ENCODE results near the gene CCDC97.

DNA sequence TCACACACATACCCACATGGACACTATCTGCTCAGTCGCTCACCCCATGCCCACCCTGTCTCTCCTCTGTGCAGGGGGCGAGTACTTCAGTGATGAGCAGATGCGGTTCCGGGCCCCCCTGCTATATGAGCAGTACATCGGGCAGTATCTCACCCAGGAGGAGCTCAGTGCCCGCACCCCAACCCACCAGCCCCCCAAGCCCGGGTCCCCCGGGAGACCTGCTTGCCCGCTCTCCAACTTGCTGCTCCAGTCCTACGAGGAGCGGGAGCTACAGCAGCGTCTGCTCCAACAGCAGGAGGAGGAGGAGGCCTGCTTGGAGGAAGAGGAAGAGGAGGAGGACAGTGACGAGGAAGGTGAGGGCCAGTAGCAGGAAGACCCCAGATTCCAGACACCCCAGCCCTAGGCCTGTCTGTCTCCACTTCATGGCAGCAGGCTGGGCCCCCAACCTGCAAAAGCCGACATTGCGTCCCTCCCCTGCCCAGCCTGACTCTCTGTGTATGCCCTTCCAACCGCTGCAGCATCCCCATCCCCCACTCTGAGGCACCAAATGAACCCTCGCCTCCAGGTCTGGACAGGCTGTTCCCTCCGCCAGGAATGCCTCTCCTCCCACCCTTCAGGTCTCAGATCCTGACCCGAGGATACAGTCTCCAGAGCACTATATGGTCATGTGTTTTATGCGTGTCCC, 9.7 kb downstream of the CCDC97 start:
- TF ChIP-seq, protein P1, sequence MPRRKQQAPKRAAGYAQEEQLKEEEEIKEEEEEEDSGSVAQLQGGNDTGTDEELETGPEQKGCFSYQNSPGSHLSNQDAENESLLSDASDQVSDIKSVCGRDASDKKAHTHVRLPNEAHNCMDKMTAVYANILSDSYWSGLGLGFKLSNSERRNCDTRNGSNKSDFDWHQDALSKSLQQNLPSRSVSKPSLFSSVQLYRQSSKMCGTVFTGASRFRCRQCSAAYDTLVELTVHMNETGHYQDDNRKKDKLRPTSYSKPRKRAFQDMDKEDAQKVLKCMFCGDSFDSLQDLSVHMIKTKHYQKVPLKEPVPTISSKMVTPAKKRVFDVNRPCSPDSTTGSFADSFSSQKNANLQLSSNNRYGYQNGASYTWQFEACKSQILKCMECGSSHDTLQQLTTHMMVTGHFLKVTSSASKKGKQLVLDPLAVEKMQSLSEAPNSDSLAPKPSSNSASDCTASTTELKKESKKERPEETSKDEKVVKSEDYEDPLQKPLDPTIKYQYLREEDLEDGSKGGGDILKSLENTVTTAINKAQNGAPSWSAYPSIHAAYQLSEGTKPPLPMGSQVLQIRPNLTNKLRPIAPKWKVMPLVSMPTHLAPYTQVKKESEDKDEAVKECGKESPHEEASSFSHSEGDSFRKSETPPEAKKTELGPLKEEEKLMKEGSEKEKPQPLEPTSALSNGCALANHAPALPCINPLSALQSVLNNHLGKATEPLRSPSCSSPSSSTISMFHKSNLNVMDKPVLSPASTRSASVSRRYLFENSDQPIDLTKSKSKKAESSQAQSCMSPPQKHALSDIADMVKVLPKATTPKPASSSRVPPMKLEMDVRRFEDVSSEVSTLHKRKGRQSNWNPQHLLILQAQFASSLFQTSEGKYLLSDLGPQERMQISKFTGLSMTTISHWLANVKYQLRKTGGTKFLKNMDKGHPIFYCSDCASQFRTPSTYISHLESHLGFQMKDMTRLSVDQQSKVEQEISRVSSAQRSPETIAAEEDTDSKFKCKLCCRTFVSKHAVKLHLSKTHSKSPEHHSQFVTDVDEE (CRISPR knock-in tag; IDR thresholded peaks at IDR 0.05), result no peak
- TF ChIP-seq ISL1 (CRISPR knock-in tag; IDR thresholded peaks at IDR 0.05) (no peak), RARB (CRISPR knock-in tag; IDR thresholded peaks at IDR 0.05) (no peak), CSRNP3 (CRISPR knock-in tag; IDR thresholded peaks at IDR 0.05) (no peak), SNAI2 (CRISPR knock-in tag; IDR thresholded peaks at IDR 0.05) (no peak), BACH2 (CRISPR knock-in tag; IDR thresholded peaks at IDR 0.05; ENCODE audit: borderline replicate concordance) (no peak), CSDC2 (CRISPR knock-in tag; IDR thresholded peaks at IDR 0.05) (no peak), ESRRG (CRISPR knock-in tag; IDR thresholded peaks at IDR 0.05) (no peak), TCF4 (CRISPR knock-in tag; IDR thresholded peaks at IDR 0.05; ENCODE audit: borderline replicate concordance) (no peak), ZFP3 (CRISPR knock-in tag; IDR thresholded peaks at IDR 0.05) (no peak), ZC3H10 (CRISPR knock-in tag; IDR thresholded peaks at IDR 0.05) (no peak), PPARA (CRISPR knock-in tag; IDR thresholded peaks at IDR 0.05; ENCODE audit: borderline replicate concordance) (no peak)
- TF ChIP-seq, protein P2, sequence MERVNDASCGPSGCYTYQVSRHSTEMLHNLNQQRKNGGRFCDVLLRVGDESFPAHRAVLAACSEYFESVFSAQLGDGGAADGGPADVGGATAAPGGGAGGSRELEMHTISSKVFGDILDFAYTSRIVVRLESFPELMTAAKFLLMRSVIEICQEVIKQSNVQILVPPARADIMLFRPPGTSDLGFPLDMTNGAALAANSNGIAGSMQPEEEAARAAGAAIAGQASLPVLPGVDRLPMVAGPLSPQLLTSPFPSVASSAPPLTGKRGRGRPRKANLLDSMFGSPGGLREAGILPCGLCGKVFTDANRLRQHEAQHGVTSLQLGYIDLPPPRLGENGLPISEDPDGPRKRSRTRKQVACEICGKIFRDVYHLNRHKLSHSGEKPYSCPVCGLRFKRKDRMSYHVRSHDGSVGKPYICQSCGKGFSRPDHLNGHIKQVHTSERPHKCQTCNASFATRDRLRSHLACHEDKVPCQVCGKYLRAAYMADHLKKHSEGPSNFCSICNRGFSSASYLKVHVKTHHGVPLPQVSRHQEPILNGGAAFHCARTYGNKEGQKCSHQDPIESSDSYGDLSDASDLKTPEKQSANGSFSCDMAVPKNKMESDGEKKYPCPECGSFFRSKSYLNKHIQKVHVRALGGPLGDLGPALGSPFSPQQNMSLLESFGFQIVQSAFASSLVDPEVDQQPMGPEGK (CRISPR knock-in tag; IDR thresholded peaks at IDR 0.05; ENCODE audit: borderline replicate concordance), result no peak

Measured in SK-N-SH treated with all-trans-retinoic acid at 6 μM for 48 hours (cell line).